ENCODE data around the gene LIMS2.

Gene LIMS2

GRCh38 chr2:127675331-127676261 lies at the start of gene LIMS2:
Gene LIMS2, minus strand, starts transcription at chr2:127675530. Its CDS starts 506 bp downstream, at chr2:127675024.
- peak in 1 of 2 experiments; percentile 9 for DNase-seq

GRCh38 chr2:127722807-127723206 lies 47.5 kb upstream of the LIMS2 start:
- no peak for DNase-seq

GRCh38 chr2:127721978-127722355 lies 46.6 kb upstream of the LIMS2 start:
- DNase-seq = no peak

GRCh38 chr2:127721311-127721977 lies 46.1 kb upstream of the LIMS2 start:
- no peak for DNase-seq

- DNase-seq = no peak
These were observed 44.2 kb upstream of the LIMS2 start for GRCh38 chr2:127719301-127720218.

- no peak for DNase-seq
These were observed 42.9 kb upstream of the LIMS2 start for GRCh38 chr2:127718271-127718670.

GRCh38 chr2:127715778-127716449 lies 40.6 kb upstream of the LIMS2 start:
- DNase-seq = no peak

- no peak for DNase-seq
These were observed 38.2 kb upstream of the LIMS2 start for GRCh38 chr2:127713562-127713961.

GRCh38 chr2:127712999-127713398 lies 37.7 kb upstream of the LIMS2 start:
- no peak for DNase-seq

GRCh38 chr2:127709336-127709735 lies 34.0 kb upstream of the LIMS2 start:
- DNase-seq = no peak

GRCh38 chr2:127707890-127708648 lies 32.7 kb upstream of the LIMS2 start:
- no peak for DNase-seq

GRCh38 chr2:127706215-127706990 lies 31.1 kb upstream of the LIMS2 start:
- peak in 1 of 2 experiments; percentile 9 for DNase-seq

- no peak for DNase-seq
These were observed 30.2 kb upstream of the LIMS2 start for GRCh38 chr2:127705391-127706065.

- no peak for DNase-seq
These were observed 29.5 kb upstream of the LIMS2 start for GRCh38 chr2:127704641-127705390.

- DNase-seq = no peak
These were observed 28.0 kb upstream of the LIMS2 start for GRCh38 chr2:127703282-127703681.

- DNase-seq = no peak
These were observed 27.2 kb upstream of the LIMS2 start for GRCh38 chr2:127702395-127703009.

GRCh38 chr2:127701651-127702394 lies 26.5 kb upstream of the LIMS2 start:
- peak; percentile 48 to 76 for DNase-seq

GRCh38 chr2:127701193-127701650 lies 25.9 kb upstream of the LIMS2 start, which contains the start of gene SFT2D3:
Gene SFT2D3, plus strand, starts transcription at chr2:127701497. Its CDS starts 32 bp downstream, at chr2:127701529.
- DNase-seq = peak; percentile 85 to 94
